Measurements from ENCODE around the gene MARCHF2.

The MARCHF2 gene

DNA sequence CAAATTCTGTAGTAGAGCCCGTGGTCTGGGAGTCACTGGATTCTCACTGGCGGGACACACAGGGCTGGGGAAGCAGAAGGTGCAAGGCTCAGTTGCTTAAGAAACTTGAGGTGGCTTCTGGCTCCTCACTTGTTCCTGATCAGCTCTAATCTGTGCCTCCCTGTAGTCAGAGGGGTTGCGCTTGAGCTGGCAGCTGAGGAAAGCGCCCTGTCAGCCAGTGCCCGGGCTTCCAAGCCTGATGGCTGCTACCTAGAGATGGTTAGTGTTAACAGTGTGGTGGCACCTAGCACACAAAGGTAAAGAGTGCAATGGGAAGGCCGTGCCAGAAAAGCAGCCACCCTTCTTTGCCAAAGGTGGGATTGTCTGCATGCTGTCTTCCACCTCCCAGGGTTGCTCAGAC, 40.5 kb downstream of the MARCHF2 start:
- no peak for DNase-seq (ENCODE audit: low spot score)

DNA sequence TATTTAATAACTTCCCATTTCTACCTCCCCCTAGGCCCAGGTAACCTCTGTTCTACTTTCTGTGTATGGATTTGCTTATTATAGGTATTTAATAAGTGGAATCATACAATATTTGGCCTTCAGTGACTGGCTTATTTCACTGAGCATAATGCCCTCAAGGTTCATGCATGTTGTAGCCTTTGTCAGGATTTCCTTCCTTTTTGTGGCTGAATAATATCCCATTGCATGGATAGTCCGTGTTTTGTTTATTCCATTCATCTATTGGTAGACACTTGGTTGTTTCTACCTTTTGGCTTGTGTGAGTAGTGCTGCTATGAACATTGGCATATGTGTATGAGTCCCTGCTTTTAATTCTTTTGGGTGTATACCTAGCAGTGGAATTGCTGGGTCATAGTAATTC, 41.1 kb downstream of the MARCHF2 start:
- DNase-seq (ENCODE audit: low spot score), result no peak

DNA sequence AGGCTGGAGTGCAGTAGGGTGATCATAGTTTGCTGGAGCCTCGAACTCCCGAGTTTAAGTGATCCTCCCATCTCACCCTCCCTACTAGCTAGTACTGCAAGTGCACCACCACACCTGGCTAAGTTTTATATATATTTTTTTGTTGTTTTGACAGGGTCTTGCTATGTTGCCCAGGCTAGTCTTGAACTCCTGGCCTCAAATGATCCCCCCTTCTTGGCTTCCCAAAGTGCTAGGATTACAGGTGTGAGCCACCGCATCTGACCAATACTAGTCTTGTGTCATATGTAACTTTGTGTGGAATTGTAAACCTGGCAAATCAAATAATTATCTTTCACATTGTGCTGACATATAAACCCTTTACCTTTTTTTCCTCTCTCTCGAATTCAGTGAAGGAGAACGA, 41.9 kb downstream of the MARCHF2 start:
- no peak for DNase-seq (ENCODE audit: low spot score)

DNA sequence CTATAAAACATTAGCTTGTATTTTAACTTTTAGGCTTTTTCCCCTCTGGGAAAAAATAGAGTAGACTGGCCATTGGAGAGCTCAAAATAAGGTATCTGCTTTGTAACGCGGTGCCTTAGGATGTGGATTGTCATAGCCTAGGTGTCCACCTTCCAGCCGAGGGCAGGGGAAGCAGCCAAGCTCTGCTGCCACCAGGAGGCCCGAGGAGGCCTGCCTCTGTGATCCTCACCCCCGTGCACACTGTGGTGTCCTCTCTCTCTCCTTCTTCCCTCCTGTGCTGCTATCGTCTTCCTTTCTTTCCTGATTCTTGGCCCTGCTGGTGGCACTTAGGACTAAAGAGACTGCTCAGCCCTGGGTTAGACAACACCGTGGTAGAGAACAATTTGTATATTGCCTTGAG, 43.0 kb downstream of the MARCHF2 start:
- no peak for DNase-seq (ENCODE audit: low spot score)

DNA sequence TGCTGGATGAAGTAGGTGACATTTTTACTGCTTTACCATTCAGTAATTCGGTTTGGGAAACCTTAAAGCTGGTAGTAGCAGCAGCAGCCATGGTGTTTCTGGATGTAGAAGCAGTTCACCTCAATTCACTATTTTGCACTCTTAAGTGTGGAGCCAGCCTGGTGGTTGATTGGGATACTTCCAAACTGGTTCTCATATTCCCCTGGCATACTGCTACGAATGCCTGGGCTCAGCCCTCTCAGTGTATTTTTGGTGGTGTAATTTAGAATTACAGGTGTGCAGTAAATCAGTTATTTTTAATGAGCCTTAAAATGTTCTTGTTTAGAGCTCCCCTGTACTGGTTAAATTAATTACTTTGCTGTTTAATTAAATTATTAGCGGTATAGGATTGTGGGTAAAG, 44.1 kb downstream of the MARCHF2 start:
- DNase-seq (ENCODE audit: low spot score), result no peak

DNA sequence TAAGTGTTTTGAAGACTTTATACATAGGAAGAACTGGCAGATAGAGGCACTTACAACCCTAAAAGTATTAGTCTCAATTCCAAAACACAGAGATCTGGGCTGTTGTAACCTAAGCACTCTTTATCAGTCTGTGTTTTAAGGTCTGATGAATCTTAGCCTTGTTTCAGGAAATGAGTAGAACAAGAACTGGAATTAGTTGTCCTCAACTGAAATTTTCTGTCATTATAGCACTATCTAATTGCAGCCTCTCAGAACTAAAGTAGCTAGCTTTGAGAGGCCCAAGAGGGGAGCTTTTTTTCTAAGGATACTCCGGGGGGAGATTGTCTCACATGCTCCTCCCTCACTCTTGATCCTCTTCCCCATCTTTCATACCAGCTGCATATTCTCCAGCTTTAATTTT, 44.7 kb downstream of the MARCHF2 start:
- DNase-seq (ENCODE audit: low spot score), result no peak

DNA sequence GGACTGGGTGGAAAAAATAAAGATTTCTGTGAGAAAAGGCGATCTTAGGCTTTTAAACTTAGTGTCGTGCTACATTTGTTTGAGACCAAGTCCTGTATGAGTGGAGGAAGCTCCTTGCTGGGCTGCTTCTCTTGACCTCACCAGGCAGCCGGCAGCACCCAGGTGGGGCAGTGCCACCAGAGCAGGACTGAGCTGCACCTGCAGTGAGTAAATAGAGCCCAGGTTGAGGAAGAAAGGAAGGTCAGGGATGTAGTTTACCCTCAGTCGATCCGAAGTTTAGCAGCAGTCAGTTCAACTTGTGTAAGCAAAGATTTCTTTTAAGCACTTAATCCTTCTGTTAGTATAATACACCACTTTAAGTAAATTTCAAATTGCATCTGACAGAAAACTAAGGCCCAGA, 45.3 kb downstream of the MARCHF2 start:
- DNase-seq (ENCODE audit: low spot score), result no peak

DNA sequence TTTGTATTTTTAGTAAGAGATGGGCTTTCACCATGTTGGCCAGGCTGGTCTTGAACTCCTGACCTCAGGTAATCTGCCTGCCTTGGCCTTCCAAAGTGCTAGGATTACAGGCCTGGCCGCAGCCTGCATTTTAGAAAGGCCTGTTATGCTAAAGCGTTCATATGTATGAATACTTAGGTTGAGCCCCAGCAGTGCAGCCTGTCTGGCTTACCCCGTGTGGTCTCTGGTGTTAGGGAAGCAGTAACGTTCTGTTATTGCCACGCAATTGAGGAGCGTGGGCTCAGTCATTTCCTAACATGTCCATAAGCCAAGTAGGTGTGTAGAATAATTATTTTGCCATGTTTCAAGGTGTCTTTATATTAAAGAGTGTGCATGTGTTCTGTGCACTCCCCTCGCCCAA, 46.0 kb downstream of the MARCHF2 start:
- DNase-seq (ENCODE audit: low spot score), result no peak

DNA sequence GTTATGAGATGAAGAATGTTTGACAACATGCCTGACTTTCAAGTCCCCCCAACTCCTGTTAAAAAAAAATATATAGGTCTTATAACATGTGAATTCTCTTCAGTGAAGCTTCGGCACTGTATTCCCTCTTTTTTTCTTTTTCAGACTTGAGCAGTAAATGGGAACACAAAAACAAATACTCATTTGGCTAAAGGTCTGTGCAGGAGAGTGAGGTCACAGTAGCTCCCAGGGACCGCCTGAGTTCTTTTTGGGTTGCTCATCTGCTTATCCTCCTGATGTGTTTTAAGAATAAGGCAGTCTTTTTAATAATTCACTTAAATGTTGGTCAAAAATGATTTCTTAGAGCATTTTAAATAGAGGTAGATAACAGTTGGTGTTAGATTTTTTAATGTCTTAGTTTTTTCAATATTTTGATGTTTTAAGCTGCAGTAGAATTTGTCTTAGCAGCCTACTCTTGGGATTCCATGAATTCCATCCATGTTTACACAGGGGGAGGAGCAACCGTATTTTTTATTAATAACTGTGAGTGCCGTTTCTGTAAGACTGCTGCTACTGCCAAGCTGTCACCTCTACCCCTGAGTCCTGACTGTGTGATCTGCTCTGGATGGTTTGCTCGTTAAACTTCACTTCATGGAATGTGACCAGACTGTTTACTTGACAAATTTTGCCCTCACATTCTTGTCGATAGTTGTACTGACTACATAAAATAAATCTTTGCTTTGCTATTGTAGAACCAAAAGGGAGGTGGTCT, 46.6 kb downstream of the MARCHF2 start:
- DNase-seq (ENCODE audit: low spot score), result no peak

DNA sequence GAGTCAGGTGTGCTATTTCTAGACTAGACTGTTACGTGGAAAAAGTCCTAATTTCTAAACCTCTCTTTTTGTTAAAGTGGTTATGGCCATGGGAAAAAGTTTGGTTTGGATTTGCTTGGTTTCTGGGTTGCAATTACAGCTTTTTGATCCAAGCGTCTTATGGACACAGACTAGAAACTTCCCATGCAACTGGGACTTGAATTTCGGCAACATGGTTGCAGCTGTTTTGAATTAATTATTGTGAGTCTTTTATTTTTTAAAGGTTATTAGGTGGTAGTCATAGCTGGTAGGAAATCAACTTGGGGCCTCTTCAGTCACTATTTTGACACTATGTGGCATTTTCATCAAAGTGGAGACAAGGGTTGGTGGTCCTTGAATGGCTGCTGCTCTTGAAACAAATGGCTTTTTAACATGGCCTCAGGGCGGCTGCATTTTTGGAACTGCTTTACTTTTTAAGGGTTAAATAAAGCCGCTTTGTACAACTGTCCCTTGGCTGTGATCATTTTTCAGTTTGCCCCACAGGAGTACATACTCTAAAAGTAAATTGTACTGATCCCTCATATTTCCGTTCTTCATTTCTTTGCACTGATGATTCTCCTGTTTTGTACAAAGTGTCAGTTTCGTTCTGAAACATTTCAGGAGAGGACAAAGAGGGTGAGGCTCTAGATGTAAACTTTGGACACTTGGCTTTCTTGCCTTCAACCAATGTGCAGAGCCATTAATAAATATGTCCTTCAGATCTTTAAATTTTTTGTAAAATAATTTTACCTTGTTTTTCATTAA, 47.6 kb downstream of the MARCHF2 start:
- no peak for DNase-seq (ENCODE audit: low spot score)

DNA sequence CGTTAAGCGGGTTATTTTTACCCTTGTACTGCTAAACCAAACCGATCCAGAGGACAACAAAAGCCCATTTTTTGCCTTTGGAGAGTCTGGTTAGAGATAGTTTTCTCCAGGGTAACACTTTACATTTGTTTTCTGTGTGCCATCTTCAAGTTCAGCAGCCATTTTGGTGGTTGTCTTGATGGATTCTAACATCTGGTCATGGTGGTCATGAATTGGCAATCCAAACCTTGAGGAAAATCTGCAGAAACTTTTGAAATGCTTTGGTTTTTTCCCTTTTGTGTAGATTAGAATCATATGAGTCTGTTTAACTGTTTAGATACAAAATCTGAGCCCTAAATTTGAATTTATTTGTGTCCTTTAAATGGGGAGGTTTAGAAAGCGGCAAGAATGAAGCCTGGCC, 48.3 kb downstream of the MARCHF2 start:
- no peak for DNase-seq (ENCODE audit: low spot score)

DNA sequence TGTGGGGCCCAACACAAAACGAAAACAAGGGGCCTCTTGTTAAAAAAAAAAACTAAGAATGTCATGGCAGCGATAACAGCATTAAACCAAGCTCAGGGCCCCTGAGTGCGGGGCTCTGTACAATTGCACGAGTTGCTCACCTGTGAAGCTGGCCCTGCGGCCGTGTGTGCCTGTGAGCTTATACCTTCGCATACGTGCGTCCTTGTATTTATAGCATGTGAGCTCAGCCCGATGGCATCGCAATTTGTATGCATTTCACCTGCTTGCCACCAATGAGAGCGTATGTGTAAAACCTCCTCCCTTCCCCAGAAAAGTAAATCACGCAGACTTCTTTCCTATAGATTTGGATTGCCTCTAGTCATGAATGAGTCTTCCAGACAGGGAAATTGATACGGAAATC, 48.8 kb downstream of the MARCHF2 start:
- no peak for DNase-seq (ENCODE audit: low spot score)

DNA sequence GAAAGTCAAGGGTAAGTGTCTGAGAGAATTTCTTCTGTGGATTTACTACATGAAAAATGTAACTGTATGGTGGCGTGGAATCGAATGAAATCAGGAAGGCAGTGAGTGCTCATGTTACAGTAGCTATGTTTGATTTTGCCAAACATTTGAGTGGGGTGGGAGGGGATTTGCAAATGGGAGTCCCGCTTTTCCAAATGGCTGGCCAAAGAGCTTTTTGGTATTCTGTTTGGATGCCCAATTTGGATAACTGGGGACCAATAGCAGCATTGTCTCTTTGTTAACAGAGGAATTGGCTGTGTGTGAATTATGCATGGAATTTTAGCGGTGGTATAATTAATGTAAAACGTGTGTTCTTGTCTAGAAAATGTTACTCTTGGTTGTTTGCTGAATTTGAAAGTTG, 49.5 kb downstream of the MARCHF2 start:
- DNase-seq (ENCODE audit: low spot score), result no peak

DNA sequence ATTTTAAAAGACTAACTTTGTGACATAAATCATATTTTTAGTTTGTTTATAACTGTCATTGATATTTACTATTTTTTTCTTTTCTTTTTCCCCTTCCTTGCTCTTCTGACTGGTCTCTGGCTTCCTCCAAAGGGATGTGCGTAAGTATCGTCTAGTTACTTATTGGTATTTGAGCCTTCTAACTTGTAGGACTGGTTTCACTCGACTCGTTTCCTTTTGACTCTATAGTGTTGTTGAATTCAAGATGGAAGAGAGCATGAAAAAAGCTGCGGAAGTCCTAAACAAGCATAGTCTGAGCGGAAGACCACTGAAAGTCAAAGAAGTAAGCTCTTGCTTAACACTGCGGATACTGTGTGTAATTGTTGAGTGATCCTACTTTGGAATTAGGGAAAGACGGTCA, 50.3 kb downstream of the MARCHF2 start:
- no peak for DNase-seq (ENCODE audit: low spot score)

DNA sequence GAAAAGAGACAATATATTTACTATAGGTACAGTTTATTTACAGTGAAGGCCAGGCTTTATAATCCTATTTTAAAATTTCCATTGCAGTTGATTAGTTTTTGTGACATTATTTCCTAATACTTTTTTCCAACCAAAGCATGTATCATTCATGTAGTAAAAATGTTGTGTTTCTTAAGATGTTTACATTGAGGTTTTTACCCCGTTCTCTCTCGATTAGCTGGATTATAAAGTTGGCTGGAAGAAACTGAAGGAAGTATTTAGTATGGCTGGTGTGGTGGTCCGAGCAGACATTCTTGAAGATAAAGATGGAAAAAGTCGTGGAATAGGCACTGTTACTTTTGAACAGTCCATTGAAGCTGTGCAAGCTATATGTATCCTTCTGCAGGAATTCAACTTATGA, 52.9 kb downstream of the MARCHF2 start:
- no peak for DNase-seq (ENCODE audit: low spot score)

DNA sequence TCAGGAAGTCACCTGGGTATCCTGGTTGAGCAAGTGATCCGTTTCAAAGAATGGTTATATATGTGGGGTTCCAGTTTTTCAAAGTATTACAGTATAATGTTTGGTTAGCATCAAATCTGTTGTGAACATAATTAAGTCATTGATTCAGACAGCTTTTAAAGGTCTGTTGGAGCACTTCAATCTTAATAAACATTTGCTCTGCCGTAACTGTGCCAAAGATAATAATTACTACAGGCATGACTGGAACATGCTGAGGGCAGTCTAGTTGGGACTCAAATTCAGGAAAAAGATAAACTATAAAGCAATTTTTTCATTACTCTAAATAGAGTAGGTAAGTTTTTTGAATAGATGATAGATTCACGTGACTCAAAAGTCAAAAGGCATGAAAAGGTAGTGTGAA, 55.0 kb downstream of the MARCHF2 start:
- no peak for DNase-seq (ENCODE audit: low spot score)

DNA sequence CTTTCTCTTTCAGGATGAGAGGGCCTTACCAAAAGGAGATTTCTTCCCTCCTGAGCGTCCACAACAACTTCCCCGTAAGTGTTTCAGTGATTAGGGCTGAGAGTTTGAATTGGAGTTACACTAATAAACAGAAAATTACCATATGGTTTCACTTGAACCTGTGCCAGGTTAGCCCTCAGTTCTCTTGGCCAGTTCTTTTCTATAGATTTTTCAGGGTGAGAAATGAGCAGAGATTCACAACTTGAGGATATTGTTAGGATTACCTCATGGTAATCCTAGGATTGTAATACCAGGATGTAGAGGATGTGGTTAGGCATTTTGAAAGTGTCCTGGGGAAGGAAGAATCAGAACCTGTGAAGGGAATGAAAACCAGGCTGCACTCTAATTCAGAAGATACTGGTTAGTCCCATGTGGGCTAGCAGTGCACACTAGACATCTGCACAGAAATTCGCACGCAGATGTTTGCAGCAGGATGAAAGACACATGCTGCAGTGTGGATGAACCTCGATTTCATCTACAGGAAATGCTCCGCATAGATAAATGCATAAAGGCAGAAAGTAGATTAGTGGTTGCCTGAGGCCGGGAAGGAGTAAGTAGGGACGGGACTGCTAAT, 55.8 kb downstream of the MARCHF2 start:
- DNase-seq (ENCODE audit: low spot score), result no peak

DNA sequence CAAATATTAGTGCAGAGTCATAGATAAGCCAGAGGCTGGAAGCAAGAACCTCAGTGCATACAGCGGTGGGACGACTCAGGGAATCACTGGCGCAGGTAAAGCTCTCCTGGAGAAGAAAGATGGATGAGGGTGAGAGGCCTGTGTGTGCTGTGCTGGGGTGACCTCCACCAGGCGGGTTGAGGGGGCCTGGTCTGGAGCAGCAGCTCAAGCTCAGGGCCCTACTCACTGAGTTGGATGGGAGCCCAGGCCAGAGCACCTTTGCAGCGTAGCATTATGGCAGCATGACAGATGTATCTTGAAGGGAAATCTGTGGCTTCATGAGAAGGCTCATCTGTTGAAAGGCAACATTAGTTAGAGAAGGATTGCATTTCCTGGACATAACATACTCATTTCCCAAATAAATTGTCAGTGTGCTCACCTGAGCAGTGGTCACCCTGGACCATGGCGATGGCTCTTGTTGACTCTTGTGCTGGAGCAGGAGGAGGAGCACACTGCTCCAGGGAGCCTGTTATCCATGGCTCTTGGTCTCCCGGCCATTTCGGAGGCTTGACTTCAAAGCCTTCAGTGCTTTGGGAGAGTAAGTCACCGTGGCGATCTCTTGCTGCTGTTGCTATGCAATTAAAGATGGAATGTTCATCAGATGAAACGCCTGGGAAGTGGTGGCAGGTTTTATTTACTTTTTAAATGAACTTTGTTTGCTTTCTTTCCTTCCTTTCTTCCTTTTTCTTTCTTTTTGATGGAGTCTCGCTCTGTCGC, 56.7 kb downstream of the MARCHF2 start:
- DNase-seq (ENCODE audit: low spot score), result no peak

DNA sequence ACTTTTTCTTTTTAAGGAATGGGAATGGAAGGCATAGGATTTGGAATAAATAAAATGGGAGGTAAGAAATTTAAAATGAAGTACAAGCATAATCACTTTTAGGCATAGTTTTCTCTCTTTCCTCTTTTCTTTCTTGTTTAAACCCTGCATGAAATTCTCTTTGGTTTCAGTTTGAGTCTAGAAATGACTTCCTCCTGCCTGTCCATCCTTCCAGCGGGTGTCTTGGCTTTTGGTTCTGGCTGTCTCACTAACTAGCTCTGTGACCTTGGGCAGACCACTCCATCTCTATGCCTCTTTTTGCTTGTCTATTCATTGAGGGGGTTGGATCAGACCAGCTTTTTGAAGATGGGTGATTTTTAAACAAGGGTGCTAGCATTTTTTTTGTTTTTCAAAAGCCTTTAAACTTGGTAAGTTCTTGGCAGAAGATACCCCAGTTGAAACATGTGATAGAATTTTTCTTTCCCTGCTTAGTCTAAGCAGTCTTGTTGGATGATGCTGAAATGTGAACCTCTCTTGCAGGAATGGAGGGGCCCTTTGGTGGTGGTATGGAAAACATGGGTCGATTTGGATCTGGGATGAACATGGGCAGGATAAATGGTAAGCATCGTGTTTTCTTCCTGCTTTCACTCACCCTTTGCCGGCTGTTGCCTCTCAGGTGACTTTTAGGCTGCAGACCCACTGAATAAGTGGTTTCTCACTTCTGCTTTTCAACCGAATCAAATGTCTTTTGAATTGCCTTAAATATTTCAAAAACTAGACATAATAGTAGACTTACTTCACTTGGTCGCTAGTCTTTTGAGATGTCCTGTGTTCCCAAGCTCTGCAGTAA, 60.8 kb downstream of the MARCHF2 start:
- DNase-seq (ENCODE audit: low spot score), result no peak

DNA sequence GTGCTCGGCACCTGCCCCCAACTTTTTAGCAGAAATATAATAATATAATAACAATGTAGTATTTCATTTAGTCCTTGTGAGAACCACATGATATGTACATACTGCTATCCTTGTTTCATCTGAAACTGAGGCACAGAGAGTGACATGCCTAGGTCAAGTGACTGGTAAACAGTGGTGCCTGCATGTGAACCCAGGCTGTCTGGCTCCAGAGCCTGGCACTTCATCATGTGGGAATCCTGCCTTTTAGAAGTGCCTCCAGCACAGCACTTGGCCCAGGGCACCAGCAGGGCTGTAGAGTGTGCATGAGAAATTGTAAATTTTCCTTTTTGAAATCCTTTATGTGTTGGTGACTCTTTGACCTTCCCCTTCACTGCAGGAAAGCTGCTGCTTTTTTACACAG, 61.9 kb downstream of the MARCHF2 start:
- DNase-seq (ENCODE audit: low spot score), result no peak

DNA sequence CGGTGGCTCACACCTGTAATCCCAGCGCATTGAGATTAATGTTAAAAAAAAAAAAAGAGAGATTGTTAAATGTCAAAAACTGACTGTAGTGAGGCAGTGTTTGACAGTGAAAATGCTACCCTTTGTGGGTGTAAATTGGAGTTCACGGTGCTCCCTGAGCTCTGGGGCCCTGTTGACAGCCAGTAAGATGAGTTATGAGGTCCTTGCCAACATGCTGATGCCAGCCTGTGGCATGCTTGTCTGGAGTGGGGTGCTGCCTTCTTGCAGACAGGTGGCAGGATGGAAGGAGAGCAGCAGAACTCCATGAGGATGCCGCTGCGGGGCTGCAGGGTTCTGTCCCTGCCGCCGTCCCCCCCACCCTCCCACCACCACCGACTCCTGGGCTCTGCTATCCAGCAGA, 63.4 kb downstream of the MARCHF2 start:
- no peak for DNase-seq (ENCODE audit: low spot score)

DNA sequence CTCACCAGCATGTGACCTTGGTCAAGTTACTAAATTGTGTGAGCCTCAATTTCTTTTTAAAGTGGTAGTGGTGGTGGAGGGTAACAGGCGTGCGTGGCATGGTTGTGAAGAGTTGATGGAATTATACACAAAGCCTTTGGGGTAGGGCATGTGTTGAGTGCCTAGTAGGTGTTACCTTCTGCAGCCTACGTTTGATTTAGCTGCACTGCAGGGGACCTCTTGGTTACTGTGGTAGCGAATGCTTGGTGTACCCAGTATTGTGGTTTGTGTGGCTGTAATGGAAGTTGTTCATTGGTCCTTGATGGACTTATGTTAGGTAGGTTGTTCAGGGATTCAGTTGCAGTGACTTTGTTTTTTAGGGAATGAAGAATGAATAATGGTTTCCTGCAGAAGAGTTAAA, 64.8 kb downstream of the MARCHF2 start:
- no peak for DNase-seq (ENCODE audit: low spot score)

Measured in HuH-7 (cell line).